HG03469 (cell line): ENCODE results near the gene TIMM13.
"Not testable (repeated sequence)": the region's sequence is repeated elsewhere in the genome, so short reads cannot be mapped to it uniquely, and the experiment has no call there.

Experiments used
- ATAC-seq: cut with Tn5 transposase; IDR thresholded peaks from one replicate; pipeline ENCODE4 v1.9.1; 2021; ENCODE audit warnings: mild to moderate bottlenecking, moderate library complexity, moderate number of reproducible peaks; ENCODE audit not compliant: unreplicated experiment

TIMM13 gene

GRCh38 chr19:2416321-2417097 lies 10.9 kb downstream of the TIMM13 start:
- ATAC-seq: no peak

GRCh38 chr19:2415973-2416319 lies 11.4 kb downstream of the TIMM13 start:
- ATAC-seq: no peak

GRCh38 chr19:2415281-2415972 lies 12.0 kb downstream of the TIMM13 start:
- ATAC-seq: no peak

- ATAC-seq: no peak
Measured at GRCh38 chr19:2413629-2414028, 13.8 kb downstream of the TIMM13 start.

GRCh38 chr19:2413159-2413558 lies 14.2 kb downstream of the TIMM13 start:
- no peak for ATAC-seq

GRCh38 chr19:2412449-2412848 lies 14.9 kb downstream of the TIMM13 start:
- no peak for ATAC-seq

GRCh38 chr19:2411709-2412108 lies 15.7 kb downstream of the TIMM13 start:
- no peak for ATAC-seq

GRCh38 chr19:2410023-2410422 lies 17.4 kb downstream of the TIMM13 start:
- ATAC-seq: no peak

GRCh38 chr19:2409352-2409912 lies 18.0 kb downstream of the TIMM13 start:
- no peak for ATAC-seq

- ATAC-seq: no peak
Measured at GRCh38 chr19:2408247-2408646, 19.1 kb downstream of the TIMM13 start.

GRCh38 chr19:2399582-2399981 lies 27.8 kb downstream of the TIMM13 start:
- ATAC-seq: no peak

GRCh38 chr19:2398735-2399305 lies 28.6 kb downstream of the TIMM13 start:
- ATAC-seq: no peak

- not testable (repeated sequence) for ATAC-seq
Measured at GRCh38 chr19:2397173-2397572, 30.2 kb downstream of the TIMM13 start.

- ATAC-seq: not testable (repeated sequence)
Measured at GRCh38 chr19:2395293-2395829, 32.0 kb downstream of the TIMM13 start.

- no peak for ATAC-seq
Measured at GRCh38 chr19:2394442-2395292, 32.7 kb downstream of the TIMM13 start.

GRCh38 chr19:2394054-2394441 lies 33.3 kb downstream of the TIMM13 start:
- ATAC-seq: no peak

GRCh38 chr19:2392899-2393298 lies 34.5 kb downstream of the TIMM13 start:
- ATAC-seq: not testable (repeated sequence)

GRCh38 chr19:2392366-2392765 lies 35.0 kb downstream of the TIMM13 start:
- ATAC-seq: no peak

- ATAC-seq: no peak
Measured at GRCh38 chr19:2391118-2391725, 36.2 kb downstream of the TIMM13 start.

GRCh38 chr19:2389594-2389993 lies 37.8 kb downstream of the TIMM13 start:
- ATAC-seq: no peak
